HG03571 (cell line): Measurements from ENCODE around the gene PSPH.
"Not testable (repeated sequence)": the region's sequence is repeated elsewhere in the genome, so short reads cannot be mapped to it uniquely, and the experiment has no call there.

ENCODE experiments used
- ATAC-seq: cut with Tn5 transposase; IDR thresholded peaks from one replicate; pipeline ENCODE4 v1.9.1; 2021; ENCODE audit not compliant: unreplicated experiment

Gene PSPH

DNA sequence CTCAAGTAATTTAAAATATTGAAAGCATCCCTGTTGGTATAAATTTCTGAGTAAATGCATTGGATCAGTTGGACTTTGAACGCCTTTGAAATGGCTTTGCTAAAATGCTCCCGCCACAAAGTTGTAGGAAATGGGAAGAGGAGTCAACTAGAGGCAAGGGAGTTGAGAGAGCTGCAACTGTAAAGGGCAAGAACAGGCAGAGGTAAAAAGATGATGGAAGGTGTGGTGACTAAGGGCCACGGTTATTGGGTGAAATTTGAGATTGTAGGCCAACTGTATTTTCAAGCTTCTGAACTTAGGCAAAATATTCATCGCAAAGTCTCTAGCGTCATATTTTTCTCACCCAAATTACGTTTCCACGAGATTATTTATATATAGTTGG, 12.2 kb upstream of the PSPH start:
- ATAC-seq, result no peak

DNA sequence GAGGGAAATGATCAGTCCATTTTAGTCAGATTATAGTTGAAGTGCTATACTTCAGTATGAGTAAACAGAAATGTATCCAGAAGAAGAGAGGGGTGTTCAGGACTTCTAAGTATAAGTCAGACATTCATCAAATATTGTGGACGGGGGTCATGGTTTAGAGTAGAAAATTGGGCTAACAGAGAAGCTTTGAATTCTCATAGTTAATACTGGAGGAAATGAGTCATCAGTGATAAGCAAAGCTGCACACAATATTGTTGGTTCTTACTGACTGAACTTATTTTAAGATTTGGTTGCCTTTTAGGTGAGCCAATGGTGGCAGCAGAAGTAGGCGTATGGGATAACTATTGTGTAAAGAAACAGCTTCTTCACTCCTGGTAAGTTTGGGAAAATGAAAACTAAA, 11.1 kb upstream of the PSPH start:
- ATAC-seq, result no peak

GRCh38 chr7:56053993-56054392, 2.7 kb upstream of the PSPH start:
- ATAC-seq, result no peak

DNA sequence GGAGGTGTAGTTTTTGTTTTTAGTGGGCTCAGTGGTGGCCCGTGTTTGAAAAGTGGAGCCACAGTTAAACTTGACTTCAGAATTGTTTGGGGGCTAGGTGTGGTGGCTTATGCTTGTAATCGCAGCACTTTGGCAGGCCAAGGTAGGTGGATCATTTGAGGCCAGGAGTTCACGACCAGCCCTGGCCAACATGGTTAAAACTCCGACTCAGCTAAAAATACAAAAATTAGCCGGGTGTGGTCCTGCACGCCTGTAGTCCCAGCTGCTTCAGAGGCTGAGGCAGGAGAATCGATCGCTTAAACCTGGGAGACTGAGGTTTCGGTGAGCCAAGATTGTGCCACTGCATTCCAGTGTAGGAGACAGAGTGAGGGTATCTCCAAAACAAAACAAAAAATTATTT, 2.1 kb upstream of the PSPH start:
- ATAC-seq, result no peak

- no peak for ATAC-seq
Measured at GRCh38 chr7:56051053-56051338, 248 bp downstream of the PSPH start.

DNA sequence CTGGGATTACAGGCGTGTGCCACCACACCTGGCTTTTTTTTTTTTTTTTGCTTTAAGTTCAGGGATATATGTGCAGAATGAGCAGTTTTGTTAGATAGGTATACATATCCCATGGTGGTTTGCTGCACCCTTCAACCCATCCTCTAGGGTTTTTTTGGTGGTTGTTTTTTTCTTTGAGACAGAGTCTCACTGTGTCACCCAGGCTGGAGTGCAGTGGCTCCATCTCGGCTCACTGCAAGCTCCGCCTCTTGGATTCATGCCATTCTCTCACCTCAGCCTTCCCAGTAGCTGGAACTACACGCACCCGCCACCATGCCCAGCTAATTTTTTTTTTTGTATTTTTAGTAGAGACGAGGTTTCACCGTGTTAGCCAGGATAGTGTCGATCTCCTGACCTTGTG, 2.5 kb downstream of the PSPH start:
- not testable (repeated sequence) for ATAC-seq

- no peak for ATAC-seq
Measured at GRCh38 chr7:56048245-56048644, 3.0 kb downstream of the PSPH start.

DNA sequence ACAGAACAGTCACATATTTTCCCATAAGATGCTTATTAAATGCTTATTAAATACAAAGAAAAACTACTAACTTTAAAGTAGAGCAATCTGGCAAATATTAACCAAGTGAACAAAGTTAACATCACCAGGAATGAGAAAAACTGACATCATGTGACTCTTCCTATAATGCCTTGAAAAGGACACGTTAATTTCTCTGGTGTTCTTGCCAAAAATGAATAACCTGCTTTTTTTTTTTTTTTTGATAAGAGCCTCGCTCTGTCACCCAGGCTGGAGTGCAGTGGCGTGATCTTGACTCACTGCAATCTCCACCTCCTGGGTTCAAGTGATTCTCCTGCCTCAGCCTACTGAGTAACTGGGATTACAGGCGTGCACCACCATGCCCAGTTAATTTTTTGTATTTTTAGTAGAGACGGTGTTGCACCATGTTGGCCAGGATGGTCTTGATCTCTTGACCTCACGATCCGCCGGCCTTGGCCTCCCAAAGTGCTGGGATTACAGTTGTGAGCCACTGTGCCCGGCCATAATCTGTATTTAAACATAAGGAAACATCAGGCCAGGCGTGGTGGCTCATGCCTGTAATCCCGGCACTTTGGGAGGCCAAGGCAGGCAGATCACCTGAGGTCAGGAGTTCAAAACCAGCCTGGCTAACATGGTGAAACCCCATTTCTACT, 3.7 kb downstream of the PSPH start:
- ATAC-seq, result not testable (repeated sequence)

DNA sequence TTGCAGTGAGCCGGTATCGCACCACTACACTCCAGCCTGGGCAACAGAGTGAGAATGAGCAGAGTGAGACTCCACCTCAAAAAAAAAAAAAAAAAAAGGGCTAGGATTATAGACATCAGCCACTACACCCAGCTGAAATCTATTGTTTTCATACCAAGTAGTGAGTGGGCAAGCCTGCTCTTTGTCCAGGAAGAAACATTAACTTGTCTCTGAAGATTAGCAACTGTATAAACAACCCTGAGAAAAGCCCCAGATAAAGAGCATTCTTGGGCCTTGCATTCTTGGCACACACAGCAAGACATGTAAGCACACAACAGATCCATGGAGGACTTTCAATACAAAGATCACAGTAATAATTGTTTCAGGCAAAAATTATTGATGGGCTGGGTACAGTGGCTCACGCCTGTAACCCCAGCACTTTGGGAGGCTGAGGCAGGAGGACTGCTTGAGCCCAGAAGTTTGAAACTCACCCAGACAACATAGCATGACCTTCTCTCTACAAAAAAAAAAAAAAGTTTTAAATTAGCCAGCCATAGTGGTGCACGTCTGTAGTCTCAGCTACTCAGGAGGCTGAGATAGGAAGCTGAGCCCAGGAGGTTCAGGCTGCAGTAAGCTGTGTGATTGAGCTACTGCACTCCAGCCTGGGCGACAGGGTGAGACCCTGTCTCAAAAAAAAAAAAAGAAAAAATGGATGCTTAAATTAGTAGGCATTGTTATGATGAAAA, 4.4 kb downstream of the PSPH start:
- ATAC-seq, result no peak

DNA sequence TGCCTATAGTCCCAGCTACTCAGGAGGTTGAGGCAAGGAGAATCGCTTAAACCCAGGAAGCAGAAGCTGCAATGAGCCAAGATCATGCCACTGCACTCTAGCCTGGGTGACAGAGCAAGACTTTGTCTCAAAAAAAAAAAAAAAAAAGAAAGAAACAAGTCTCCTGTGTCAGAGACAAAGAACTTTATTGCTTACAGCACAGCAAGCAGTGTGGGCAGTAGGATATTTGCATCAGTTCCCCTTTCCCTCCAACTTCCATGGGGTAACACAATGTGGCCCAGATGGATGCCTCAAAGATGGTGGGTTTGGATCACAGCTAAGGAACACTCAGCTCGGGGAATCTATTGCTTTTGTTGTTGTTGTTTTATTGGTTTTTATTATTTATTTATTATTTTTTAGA, 5.5 kb downstream of the PSPH start:
- ATAC-seq, result not testable (repeated sequence)

DNA sequence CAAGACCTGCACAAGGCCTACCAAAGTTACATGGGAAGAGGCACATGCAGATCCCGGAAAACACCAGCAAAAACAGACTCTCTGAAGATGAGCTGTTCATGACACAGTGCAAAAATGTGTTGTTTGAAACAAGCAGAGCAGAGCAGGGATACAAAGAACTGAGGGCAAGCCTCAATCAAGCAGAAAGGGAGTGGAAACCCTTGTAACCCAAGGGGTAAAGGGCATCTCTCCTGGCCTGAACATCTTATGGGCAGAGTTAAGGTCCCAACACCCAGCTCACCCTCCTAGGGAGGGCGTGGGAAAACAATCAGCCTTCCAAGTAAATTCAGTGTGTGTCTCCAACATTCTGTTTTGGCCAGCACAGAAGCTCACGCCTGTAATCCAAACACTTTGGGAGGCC, 10.5 kb downstream of the PSPH start:
- no peak for ATAC-seq

DNA sequence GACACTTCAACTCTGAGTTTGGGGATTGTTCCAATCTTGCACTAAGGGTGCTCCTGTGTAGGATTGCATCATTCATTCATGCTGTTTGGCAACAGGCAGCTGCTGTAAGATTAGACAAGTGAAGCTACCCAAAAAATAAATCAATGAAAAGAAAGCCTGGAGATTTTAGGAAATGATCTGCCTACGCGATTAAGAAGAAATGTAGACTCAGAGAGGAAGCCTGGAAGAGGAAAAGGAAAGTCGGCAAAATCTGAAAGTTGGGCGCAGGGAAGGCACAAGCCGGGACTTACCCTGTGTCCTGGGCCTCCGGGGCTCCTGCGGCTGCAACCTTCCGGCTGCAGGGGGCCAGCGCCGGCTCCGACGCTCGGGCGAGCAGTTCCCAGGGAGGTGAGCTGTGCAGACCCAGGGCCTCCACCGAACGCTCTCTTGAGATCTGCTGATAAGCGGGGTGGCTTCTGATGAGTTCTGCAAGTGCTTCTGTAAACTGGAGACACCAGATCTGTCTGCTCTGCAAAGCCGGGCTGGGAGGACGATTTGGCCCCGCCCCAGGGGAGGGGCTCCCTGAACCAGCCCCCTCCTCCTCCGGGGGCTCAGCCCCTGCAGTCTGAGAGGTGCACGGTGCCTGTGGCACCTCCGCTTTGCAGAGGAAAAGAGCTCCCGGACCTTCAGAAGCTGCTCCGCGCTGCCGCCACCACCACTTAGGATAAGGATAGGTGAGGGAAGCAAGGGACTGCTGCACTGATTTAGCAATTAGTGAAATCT, 17.4 kb downstream of the PSPH start:
- peak; percentile 98 for ATAC-seq

- not testable (repeated sequence) for ATAC-seq
Measured at GRCh38 chr7:56032578-56032977, 18.7 kb downstream of the PSPH start.

GRCh38 chr7:56031556-56031955, 19.7 kb downstream of the PSPH start:
- ATAC-seq, result not testable (repeated sequence)

DNA sequence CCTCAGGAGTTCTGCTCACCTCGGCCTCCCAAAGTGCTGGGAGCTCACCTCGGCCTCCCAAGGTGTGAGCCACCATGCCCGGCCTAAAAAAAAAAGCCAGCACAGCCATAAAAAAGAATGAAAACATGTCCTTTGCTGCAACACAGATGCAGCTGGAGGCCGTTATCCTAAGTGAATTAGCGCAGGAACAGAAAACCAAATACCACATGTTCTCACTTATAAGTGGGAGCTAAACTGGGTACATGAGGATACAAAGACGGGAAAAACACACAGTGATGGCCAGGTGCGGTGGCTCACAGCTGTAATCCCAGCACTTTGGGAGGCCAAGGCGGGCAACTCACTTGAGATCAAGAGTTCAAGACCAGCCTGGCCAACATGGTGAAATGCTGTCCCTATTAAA, 20.9 kb downstream of the PSPH start:
- no peak for ATAC-seq

DNA sequence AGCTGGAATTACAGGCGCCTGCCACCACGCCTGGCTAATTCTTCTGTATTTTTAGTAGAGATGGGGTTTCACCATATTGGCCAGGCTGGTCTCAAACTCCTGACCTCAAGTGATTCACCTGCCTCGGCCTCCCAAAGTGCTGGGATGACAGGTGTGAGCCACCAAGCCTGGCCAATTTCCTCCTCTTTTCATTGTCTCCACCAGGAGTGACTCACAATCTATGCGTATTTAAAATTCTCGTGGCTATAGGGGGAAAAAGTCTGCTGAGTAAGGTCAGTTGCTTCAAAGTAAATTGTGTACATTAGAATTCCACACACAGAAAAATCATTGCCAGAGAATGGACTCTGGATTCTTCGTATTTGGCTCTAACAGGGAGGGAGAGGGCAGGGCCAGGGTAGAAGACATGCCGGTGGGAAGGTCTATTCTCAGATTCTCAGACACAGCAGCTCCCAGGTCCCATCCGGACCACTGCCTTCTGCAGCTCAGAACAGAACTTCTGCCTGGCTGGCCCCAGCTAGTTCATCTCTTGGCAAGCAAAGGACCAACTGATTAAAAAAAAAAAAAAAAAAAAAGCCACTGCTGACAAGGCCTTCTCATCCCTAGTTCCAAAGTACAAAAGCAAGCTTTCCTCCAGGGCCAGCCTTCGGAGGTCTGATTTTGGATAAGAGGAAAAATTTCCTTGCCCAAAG, 22.2 kb downstream of the PSPH start:
- no peak for ATAC-seq

DNA sequence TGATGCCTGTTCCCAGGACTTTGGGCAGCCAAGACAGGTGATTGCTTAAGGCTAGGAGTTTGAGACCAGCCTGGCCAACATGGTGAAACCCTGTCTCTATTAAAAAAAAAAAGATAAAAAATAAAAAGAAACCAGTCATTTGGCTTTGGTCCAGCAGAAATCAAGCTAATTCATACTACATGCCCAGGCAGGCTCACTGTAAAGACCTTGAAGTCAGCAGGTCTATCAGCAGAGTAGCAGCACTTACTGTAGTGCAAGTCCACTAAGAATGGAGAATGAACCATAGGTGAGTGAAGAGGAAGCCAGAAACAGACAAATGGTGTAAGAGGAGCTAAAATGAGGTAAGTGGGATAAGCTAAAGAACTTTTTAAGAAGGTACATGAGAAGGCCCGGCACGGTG, 24.7 kb downstream of the PSPH start:
- no peak for ATAC-seq

GRCh38 chr7:56023500-56023899, 27.7 kb downstream of the PSPH start:
- ATAC-seq, result no peak

- ATAC-seq, result no peak
Measured at GRCh38 chr7:56019501-56019900, 31.7 kb downstream of the PSPH start.

DNA sequence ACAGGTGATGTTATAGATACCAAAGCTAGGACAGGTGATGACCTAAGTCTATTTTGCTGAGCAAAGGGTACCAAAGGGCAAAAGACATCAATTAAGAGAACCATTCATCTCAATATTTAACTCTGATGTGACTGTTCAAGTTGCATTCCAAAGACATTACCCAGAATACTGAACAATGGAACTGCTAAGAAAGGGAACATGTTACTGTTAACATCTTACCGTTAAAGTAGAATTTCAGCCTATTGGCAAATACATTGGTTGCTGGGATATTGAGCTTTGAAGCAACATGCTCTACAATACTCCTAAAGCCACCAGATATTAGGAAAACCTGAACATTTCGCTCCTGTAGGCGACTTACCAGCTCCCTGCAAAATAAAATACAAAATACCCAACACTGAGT, 34.2 kb downstream of the PSPH start:
- not testable (repeated sequence) for ATAC-seq

- ATAC-seq, result no peak
Measured at GRCh38 chr7:56009695-56010094, 41.5 kb downstream of the PSPH start.

DNA sequence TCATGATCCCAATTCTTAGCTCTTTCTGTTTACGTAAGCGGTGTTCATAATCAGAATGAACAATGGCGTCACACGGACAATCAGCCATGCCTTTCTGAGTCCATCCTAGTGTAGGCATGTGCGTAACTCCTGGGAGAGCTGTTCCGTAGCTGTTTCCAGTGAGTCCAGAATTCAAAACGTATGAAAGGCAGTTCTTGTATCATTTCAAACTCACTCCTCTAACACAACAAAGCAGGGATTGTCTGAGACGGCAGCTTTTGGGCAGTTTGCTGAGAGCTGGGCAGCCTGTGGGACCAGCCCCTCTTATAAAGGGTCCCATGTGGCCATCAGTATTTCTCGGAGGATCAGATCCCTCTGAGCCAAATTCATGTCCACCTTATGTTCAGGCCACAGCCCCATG, 43.4 kb downstream of the PSPH start:
- ATAC-seq, result no peak
